H9 (cell line): Measurements from ENCODE around the gene RIMKLA. TPM values are rescaled to one million over a fixed set of nuclear protein-coding genes. Genes with fewer than 3 reads are reported as not detected.

Experiments used
- DNase-seq: peaks from one replicate; pipeline ENCODE4 v3.0.0-alpha.2; 2017
- H2AFZ ChIP-seq: one replicate; pipeline ENCODE4 v1.6.1; 2013; ENCODE audit warnings: mild to moderate bottlenecking, low read length, control low read depth, moderate library complexity
- H2AK5ac ChIP-seq: 2 replicates; pipeline ENCODE4 v1.6.1; 2013; ENCODE audit warnings: low read length, control low read depth, mixed read lengths; ENCODE audit not compliant: insufficient read length
- H2BK120ac ChIP-seq: one replicate; pipeline ENCODE4 v1.6.1; 2013; ENCODE audit warnings: low read depth, mild to moderate bottlenecking, low read length, control low read depth, inconsistent platforms; ENCODE audit not compliant: poor library complexity, severe bottlenecking
- H2BK12ac ChIP-seq: 2 replicates; pipeline ENCODE4 v1.6.1; 2013; ENCODE audit warnings: low read length, control low read depth, mixed read lengths, low read depth; ENCODE audit not compliant: insufficient read length
- H2BK15ac ChIP-seq: 2 replicates; pipeline ENCODE4 v1.6.1; 2013; ENCODE audit warnings: low read depth, low read length, control low read depth
- H2BK20ac ChIP-seq: one replicate; pipeline ENCODE4 v1.6.1; 2013; ENCODE audit warnings: low read depth, mild to moderate bottlenecking, low read length, control low read depth, inconsistent platforms; ENCODE audit not compliant: poor library complexity, severe bottlenecking
- H2BK5ac ChIP-seq: 2 replicates; pipeline ENCODE4 v1.6.1; 2013; ENCODE audit warnings: low read length, control low read depth, mixed read lengths; ENCODE audit not compliant: insufficient read length
- H3K14ac ChIP-seq: 2 replicates; pipeline ENCODE4 v1.6.1; 2013; ENCODE audit warnings: low read length, control low read depth; ENCODE audit not compliant: insufficient read depth
- H3K18ac ChIP-seq: 2 replicates; pipeline ENCODE4 v1.6.1; 2013; ENCODE audit warnings: low read depth, mild to moderate bottlenecking, mixed read lengths, low read length, control low read depth; ENCODE audit not compliant: insufficient read length
- H3K23ac ChIP-seq: 2 replicates; pipeline ENCODE4 v1.6.1; 2013; ENCODE audit warnings: low read length, control low read depth, mixed read lengths, low read depth; ENCODE audit not compliant: insufficient read length
- H3K23me2 ChIP-seq: 2 replicates; pipeline ENCODE4 v1.6.1; 2013; ENCODE audit warnings: low read depth, mild to moderate bottlenecking, mixed read lengths, low read length, control low read depth; ENCODE audit not compliant: insufficient read length, poor library complexity, severe bottlenecking
- H3K27ac ChIP-seq: 2 replicates; pipeline ENCODE4 v1.5.1; 2013; ENCODE audit warnings: low read length, control low read depth, mixed read lengths, low read depth; ENCODE audit not compliant: insufficient read length
- H3K27me3 ChIP-seq: 2 replicates; pipeline ENCODE4 v1.6.1; 2013; ENCODE audit warnings: low read length, control low read depth, inconsistent platforms; ENCODE audit not compliant: insufficient read depth
- H3K4ac ChIP-seq: 2 replicates; pipeline ENCODE4 v1.6.1; 2013; ENCODE audit warnings: low read depth, mild to moderate bottlenecking, control low read depth, inconsistent platforms, low read length, moderate library complexity
- H3K4me1 ChIP-seq: 2 replicates; pipeline ENCODE4 v1.6.1; 2013; ENCODE audit warnings: low read length, control low read depth, inconsistent platforms; ENCODE audit not compliant: insufficient read depth
- H3K4me2 ChIP-seq: 2 replicates; pipeline ENCODE4 v1.6.1; 2013; ENCODE audit warnings: low read length, control low read depth, mixed read lengths; ENCODE audit not compliant: insufficient read length, insufficient read depth
- H3K56ac ChIP-seq: 2 replicates; pipeline ENCODE4 v1.6.1; 2013; ENCODE audit warnings: low read depth, mild to moderate bottlenecking, mixed read lengths, low read length, control low read depth; ENCODE audit not compliant: insufficient read length
- H3K79me1 ChIP-seq: 2 replicates; pipeline ENCODE4 v1.6.1; 2013; ENCODE audit warnings: low read depth, mild to moderate bottlenecking, moderate library complexity, low read length, control low read depth, inconsistent platforms; ENCODE audit not compliant: insufficient read depth, poor library complexity, severe bottlenecking
- H3K79me2 ChIP-seq: 2 replicates; pipeline ENCODE4 v1.6.1; 2013; ENCODE audit warnings: low read length, control low read depth, inconsistent platforms; ENCODE audit not compliant: insufficient read depth
- H3K9ac ChIP-seq: 2 replicates; pipeline ENCODE4 v1.6.1; 2013; ENCODE audit warnings: low read length, control low read depth, mixed read lengths; ENCODE audit not compliant: insufficient read length; ENCODE audit errors: extremely low read depth
- H3K9me3 ChIP-seq: one replicate; pipeline ENCODE4 v1.6.1; 2013; ENCODE audit warnings: low read depth, low read length, inconsistent platforms; ENCODE audit not compliant: control insufficient read depth
- H3T11ph ChIP-seq: one replicate; pipeline ENCODE4 v1.6.1; 2013; ENCODE audit warnings: mild to moderate bottlenecking, low read length, control low read depth, inconsistent platforms
- H4K20me1 ChIP-seq: one replicate; pipeline ENCODE4 v1.6.1; 2013; ENCODE audit not compliant: control insufficient read depth, insufficient read length, insufficient read depth
- H4K5ac ChIP-seq: 2 replicates; pipeline ENCODE4 v1.6.1; 2013; ENCODE audit warnings: low read depth, mild to moderate bottlenecking, mixed read lengths, low read length, control low read depth; ENCODE audit not compliant: insufficient read length
- H4K8ac ChIP-seq: replicated peaks from 2 replicates; pipeline ENCODE4 v1.6.1; 2013; ENCODE audit warnings: low read length, control low read depth, mixed read lengths, low read depth; ENCODE audit not compliant: insufficient read length
- H4K91ac ChIP-seq: 2 replicates; pipeline ENCODE4 v1.6.1; 2013; ENCODE audit warnings: low read depth, mild to moderate bottlenecking, moderate library complexity, mixed read lengths, low read length, control low read depth; ENCODE audit not compliant: insufficient read length
- H3K27ac Mint-ChIP-seq, 3 experiments: 2 replicates in 2 of 3; 3 replicates in 1 of 3; pipeline ENCODE4 v1.8.0; 2020 to 2021; ENCODE audit warnings: mixed read lengths in 3 of 3, mild to moderate bottlenecking in 1 of 3, moderate library complexity in 1 of 3
- H3K27me3 Mint-ChIP-seq: 2 replicates; pipeline ENCODE4 v1.8.0; 2021; ENCODE audit warnings: low read depth, mild to moderate bottlenecking, moderate library complexity, mixed read lengths
- H3K36me3 Mint-ChIP-seq, 3 experiments: 2 replicates in 2 of 3; 3 replicates in 1 of 3; pipeline ENCODE4 v1.8.0; 2020 to 2021; ENCODE audit warnings: low read depth in 3 of 3, mixed read lengths in 3 of 3; ENCODE audit not compliant: insufficient read depth in 1 of 3
- H3K4me1 Mint-ChIP-seq, 2 experiments: 2 replicates each; pipeline ENCODE4 v1.8.0; 2020; ENCODE audit warnings: mixed read lengths in 2 of 2
- H3K4me3 Mint-ChIP-seq, 2 experiments: 2 replicates in 1 of 2; 3 replicates in 1 of 2; pipeline ENCODE4 v1.8.0; 2020 to 2021; ENCODE audit warnings: mild to moderate bottlenecking in 2 of 2, mixed read lengths in 2 of 2, moderate library complexity in 1 of 2
- H3K9me3 Mint-ChIP-seq, 2 experiments: 2 replicates in 1 of 2; 3 replicates in 1 of 2; pipeline ENCODE4 v1.8.0; 2020; ENCODE audit warnings: mild to moderate bottlenecking in 2 of 2, mixed read lengths in 2 of 2, moderate library complexity in 1 of 2
- CTCF ChIP-seq: fragments of 200-600 bp; sonication (generic); conservative IDR thresholded peaks from 3 replicates; pipeline ENCODE4 v1.8.0; 2021; ENCODE audit warnings: antibody characterized with exemption, mild to moderate bottlenecking
- WGBS: extraction: QIAGEN DNeasy Blood & Tissue Kit; methylation state at CpG from one replicate; pipeline ENCODE4 v1.1.7; 2013; ENCODE audit warnings: missing lambda C conversion rate, low lambda C conversion rate, mixed read lengths; ENCODE audit not compliant: insufficient read length; ENCODE audit errors: extremely low coverage; 5-methylcytosine and 5-hydroxymethylcytosine counted together
- total RNA-seq: library from RNA; stranded (reverse); gene quantifications from 2 replicates; pipeline ENCODE4 v1.2.1, GENCODE V29; 2021

The RIMKLA gene
- total RNA-seq, 1 experiment from 2014 or later: 4.7 TPM

DNA sequence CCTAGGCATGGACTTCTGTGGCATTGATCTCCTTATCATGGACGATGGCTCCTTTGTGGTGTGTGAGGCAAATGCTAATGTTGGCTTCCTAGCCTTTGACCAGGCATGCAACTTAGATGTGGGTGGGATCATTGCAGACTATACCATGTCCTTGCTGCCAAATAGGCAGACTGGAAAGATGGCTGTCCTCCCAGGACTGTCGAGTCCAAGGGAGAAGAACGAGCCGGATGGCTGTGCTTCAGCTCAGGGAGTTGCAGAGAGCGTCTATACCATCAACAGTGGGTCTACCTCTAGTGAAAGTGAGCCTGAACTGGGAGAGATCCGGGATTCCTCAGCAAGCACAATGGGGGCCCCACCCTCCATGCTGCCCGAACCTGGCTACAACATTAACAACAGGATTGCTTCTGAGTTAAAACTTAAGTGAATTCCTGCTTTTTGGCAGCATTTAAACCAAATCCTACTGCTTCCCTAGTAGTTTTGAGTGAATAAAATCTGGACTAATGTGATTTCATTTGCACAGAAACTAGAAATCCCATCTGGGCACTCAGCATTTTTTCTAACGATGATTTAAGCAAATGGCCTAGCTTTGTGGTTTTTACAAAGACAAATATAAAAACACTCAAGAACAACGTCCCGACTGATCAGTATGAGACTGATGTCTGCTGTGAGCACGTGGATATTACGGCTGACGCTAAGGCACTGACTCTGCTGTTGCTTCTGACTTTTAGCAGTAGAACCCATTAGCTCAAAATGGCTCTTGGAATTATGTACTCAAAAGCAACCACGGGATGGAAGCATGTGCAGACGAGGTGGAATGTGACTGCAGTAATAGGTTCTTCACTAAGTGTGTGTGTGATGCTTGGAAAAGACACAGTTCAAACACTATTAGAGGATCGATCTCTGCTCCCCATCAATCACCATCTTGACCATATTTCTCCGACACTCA is 34.2 kb downstream of the RIMKLA start:
- no peak overlapping the region for H2BK15ac ChIP-seq
- H3K27me3 ChIP-seq: no peaks in the 10 kb centered on the region
- TF ChIP-seq CTCF: no peak
- no peak overlapping the region for H3T11ph ChIP-seq
- H3K9me3 ChIP-seq: no peaks in the 10 kb centered on the region
- H2AFZ ChIP-seq: no peak overlapping the region
- no peak overlapping the region for H3K56ac ChIP-seq
- H2AK5ac ChIP-seq: no peak overlapping the region
- DNase-seq: no peak
- no peak overlapping the region for H3K9ac ChIP-seq
- Mint-ChIP-seq H3K36me3 (peaks cover 0 to 18% (median 4%) of the 10 kb centered on the region in 3 experiments; a peak in 6 of 7 replicates), H3K27ac (peak overlapping the region in 1 of 3 experiments; percentile 1; a peak in 2 of 7 replicates), H3K9me3 (no peaks in the 10 kb centered on the region), H3K4me3 (no peak overlapping the region), H3K4me1 (peaks cover 27 to 28% of the 10 kb centered on the region in 2 experiments), H3K27me3 (peaks cover under 1% of the 10 kb centered on the region; the same call in 1 of the 2 replicates)
- no peak overlapping the region for H3K23ac ChIP-seq
- no peaks in the 10 kb centered on the region for H4K20me1 ChIP-seq
- H3K79me1 ChIP-seq: no peaks in the 10 kb centered on the region
- H2BK12ac ChIP-seq: no peak overlapping the region
- no peak overlapping the region for H3K14ac ChIP-seq
- no peak overlapping the region for H3K4me2 ChIP-seq
- no peak overlapping the region for H2BK20ac ChIP-seq
- H2BK120ac ChIP-seq: no peak overlapping the region
- H3K23me2 ChIP-seq: no peaks in the 10 kb centered on the region
- no peak overlapping the region for H4K5ac ChIP-seq
- H3K4me1 ChIP-seq: peaks cover 9% of the 10 kb centered on the region; the same call in 1 of the 2 replicates
- no CpG with 5 or more reads among the region's 17 CpGs for WGBS
- no peak overlapping the region for H3K27ac ChIP-seq
- no peak overlapping the region for H4K91ac ChIP-seq
- H3K79me2 ChIP-seq: no peaks in the 10 kb centered on the region
- H3K4ac ChIP-seq: no peak overlapping the region
- no peak overlapping the region for H2BK5ac ChIP-seq
- H4K8ac ChIP-seq: no peak overlapping the region
- H3K18ac ChIP-seq: no peak overlapping the region
